Smooth muscle cell of the brain vasculature (primary cell): ENCODE results near the gene ORAI3.

ENCODE experiments used
- DNase-seq: peaks from one replicate; pipeline ENCODE4 v3.0.0-alpha.2; 2012; ENCODE audit warnings: low read depth, low spot score

Gene ORAI3

GRCh38 chr16:30969246-30969842 is 20.5 kb downstream of the ORAI3 start:
- DNase-seq, result no peak

DNA sequence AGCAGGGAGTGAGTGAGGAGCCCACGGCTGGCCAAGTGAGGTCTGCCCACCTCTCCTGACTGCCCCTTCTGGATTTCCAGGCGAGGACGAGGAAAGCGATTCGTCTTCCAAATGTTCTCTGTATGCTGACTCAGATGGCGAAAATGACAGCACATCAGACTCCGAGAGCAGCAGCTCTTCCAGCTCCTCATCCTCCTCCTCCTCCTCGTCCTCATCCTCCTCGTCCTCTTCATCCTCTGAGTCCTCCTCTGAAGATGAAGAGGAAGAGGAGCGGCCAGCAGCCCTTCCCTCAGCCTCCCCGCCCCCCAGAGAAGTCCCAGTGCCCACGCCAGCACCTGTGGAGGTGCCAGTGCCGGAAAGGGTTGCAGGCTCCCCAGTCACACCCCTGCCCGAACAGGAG is 22.4 kb downstream of the ORAI3 start:
- no peak for DNase-seq

DNA sequence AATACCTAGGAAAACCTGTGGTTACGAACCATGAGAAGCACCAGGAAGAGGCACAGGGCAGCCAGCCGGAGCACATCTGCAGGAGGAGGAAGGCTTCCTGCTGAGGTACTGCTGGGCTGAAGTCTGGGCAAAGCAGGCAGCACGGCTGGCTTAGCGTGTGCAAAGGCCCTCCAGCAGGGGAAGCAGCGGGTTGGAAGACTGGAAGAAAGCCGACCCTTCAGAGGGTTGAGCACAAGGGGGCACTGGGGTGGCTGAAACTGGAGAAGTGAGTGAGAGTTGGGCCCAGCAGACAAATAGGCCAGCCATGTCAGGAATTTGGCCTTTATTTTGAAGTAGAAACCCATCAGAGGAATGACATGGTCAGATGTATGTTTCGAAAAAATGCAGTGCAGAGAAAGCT is 24.0 kb downstream of the ORAI3 start:
- DNase-seq, result peak; percentile 44

DNA sequence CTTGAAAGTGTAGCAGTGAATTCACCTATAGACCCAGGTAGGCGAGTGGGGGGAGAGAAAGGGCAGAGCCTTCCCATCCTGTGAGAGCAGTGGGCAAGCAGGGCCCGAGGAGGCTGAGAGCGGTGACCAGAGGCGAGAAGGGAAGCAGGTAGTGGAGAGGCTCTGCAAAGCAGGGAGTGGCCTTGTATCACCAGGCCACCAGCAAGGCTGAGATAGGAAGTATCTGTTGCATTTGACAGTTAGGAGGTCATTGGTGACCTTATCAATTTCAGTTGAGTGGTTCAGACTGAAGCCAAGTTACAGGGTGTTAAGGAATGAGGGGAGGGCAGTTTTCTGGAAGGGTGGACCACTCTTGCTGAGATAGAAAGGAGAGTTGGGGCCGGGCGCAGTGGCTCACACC is 25.5 kb downstream of the ORAI3 start:
- DNase-seq, result no peak

DNA sequence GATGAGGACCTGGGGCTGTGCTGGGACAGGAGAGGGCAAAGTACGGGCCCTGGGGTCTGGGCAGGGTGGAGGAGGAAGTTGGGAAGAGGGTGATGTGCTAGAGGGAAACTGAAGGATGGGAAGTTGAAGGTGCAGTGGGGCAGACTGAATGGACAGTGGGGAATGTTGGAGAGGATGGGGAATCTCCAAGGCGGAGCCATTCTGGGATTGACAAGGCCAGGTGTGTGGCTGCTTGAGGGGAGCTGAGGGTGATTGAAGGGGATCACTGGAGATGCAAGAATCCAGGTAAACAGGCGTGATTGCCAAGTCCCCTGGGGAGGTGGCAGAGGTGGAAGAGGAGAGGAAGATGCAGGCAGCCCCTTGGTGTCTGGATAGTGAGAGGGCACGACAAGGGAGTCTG is 27.6 kb downstream of the ORAI3 start:
- no peak for DNase-seq

GRCh38 chr16:30977502-30977901 is 28.6 kb downstream of the ORAI3 start:
- DNase-seq, result no peak

DNA sequence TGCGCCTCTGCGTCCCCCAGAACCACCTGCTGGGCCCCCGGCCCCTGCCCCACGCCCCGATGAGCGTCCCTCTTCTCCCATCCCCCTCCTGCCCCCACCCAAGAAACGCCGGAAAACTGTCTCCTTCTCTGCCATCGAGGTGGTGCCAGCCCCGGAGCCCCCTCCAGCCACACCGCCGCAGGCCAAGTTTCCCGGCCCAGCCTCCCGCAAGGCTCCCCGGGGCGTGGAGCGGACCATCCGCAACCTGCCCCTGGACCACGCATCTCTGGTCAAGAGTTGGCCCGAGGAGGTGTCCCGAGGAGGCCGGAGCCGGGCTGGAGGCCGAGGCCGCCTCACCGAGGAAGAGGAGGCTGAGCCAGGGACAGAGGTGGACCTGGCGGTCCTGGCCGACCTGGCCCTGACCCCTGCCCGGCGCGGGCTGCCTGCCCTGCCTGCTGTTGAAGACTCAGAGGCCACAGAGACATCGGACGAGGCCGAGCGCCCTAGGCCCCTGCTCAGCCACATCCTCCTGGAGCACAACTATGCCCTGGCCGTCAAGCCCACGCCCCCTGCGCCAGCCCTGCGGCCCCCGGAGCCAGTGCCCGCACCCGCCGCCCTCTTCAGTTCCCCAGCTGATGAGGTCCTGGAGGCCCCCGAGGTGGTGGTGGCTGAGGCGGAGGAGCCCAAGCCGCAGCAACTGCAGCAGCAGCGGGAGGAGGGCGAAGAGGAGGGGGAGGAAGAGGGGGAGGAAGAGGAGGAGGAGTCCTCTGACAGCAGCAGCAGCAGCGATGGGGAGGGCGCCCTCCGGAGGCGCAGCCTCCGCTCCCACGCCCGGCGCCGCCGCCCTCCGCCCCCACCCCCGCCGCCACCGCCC is 30.5 kb downstream of the ORAI3 start:
- DNase-seq, result no peak

- DNase-seq, result no peak
Measured at GRCh38 chr16:30980023-30980371, 31.1 kb downstream of the ORAI3 start.

DNA sequence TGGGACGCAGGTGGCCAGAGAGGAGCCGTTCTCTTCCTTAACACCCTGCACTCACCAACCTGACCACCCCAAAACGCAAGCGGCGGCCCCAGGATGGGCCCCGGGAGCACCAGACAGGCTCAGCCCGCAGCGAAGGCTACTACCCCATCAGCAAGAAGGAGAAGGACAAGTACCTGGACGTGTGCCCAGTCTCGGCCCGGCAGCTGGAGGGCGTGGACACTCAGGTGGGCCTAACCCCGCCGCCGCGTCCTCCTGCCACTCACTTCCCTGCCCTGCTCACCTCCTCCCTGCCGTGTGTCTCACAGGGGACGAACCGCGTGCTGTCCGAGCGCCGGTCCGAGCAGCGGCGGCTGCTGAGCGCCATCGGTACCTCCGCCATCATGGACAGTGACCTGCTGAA is 31.6 kb downstream of the ORAI3 start:
- DNase-seq, result no peak

GRCh38 chr16:30980959-30981358 is 32.1 kb downstream of the ORAI3 start:
- DNase-seq, result no peak

- DNase-seq, result no peak
Measured at GRCh38 chr16:30982548-30983288, 33.9 kb downstream of the ORAI3 start.

DNA sequence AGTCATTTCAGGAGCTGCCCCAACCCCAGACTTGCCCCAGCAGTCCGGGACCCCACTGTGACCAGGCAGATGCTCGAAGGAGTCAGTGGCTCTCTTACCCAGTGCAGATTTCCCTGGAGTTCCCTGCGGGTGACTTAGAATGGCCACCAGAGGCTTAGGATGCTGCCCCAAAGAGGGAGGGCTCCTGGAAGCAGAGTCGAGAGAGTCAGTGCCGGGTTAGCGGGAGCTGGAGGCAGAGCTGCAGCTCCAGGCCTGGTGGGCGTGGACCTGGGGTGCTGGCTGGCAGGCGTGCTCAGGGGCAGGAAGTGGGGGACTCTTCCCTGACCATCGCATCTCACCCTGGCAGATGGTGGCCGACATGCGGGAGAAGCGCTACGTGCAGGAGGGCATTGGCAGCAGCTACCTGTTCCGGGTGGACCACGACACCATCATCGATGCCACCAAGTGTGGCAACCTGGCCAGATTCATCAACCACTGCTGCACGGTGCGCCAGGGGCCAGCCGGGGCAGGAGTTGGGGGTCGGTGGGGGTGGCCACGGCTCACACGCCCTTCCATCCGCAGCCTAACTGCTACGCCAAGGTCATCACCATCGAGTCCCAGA is 34.5 kb downstream of the ORAI3 start:
- DNase-seq, result no peak

DNA sequence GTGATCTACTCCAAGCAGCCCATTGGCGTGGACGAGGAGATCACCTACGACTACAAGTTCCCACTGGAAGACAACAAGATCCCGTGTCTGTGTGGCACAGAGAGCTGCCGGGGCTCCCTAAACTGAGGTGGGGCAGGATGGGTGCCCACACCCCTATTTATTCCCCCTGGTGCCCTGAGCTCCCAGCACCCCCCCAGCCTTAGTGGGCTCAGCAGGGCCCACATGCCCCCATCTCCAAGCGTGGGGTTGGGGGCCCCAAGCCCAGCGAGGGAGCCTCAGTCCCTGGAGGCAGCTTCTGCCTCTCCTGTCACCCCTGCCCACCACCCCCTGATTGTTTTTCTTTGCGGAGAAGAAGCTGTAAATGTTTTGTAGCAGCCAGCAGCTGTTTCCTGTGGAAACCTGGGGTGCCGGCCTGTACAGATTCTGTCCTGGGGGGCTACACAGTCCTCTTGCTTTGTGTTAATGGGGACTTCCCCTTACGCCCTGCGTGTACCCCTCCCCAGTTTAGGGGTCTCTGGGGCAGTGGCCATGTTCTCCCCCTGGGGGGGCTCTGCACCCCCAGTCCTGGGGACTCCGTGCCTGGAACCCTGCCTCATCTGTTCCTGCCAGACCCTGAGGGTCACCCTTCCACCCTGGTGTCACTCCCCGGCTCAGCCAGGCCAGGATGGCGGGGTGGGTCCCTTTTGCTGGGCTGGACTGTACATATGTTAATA is 35.2 kb downstream of the ORAI3 start:
- no peak for DNase-seq

DNA sequence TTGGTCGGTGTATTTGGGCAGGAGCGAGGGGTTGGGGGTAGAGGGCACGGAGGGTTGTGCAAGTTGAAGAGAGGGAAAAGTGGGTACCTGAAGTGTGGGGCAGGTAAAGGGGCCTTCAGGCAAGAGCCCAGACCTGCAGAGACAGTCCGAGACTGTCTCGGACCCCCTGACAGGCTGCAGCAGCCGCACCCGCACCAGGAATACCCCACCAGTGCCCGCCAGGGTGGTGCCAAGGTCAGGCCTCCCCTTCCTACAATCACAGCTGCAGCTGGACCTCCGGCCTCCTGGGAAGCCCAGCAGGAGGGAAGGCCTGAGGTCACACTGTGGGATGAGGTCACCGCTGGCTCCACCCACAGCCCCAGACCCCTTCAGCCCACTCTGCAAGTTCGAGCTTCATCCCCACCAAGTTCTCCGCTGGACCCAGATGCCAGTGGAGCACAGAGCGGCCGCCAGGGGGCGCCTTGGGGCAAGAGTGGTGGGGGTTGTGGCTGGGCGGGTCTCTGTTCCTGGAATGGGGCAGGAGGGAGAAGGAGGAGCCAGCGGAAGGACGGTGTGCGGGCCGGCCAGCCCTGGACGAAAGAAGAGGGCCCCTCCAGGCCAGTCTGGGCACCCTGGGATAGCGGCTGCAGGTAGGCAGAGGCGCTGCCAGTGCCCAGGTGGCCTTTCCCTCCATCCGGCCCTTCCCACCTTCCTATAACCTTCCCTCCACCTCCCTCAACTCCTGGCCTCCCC is 36.0 kb downstream of the ORAI3 start, which contains the start of gene HSD3B7:
Gene HSD3B7 (plus strand): TSS at position 539 of the 732 bp plus-strand sequence. CDS start 452 bp downstream, outside the sequence.
- DNase-seq, result peak; percentile 53

GRCh38 chr16:30985401-30986128 is 36.7 kb downstream of the ORAI3 start:
- no peak for DNase-seq

DNA sequence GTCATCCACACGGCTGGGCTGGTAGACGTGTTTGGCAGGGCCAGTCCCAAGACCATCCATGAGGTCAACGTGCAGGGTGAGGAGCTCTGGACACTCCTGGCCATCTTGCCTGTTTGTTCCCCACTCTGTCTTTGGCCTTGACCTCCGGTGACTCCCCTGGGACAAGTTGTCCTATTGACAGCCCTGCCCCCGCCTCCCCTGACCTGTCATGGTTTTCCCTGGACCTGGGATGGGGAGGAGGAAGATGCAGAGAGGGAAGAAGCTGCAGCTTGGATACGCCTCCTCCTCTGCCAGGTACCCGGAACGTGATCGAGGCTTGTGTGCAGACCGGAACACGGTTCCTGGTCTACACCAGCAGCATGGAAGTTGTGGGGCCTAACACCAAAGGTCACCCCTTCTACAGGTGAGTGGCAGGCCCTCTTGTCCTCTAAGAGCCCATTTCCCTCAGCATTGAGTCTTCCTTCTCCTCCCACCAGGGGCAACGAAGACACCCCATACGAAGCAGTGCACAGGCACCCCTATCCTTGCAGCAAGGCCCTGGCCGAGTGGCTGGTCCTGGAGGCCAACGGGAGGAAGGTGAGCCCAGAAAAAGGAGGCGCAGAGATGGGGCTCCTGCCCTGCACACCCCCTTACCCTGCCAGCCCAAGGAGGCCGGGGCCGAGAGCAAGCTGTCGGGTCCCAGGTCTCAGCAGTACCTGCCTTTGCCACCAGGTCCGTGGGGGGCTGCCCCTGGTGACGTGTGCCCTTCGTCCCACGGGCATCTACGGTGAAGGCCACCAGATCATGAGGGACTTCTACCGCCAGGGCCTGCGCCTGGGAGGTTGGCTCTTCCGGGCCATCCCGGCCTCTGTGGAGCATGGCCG is 37.5 kb downstream of the ORAI3 start:
- DNase-seq, result no peak

DNA sequence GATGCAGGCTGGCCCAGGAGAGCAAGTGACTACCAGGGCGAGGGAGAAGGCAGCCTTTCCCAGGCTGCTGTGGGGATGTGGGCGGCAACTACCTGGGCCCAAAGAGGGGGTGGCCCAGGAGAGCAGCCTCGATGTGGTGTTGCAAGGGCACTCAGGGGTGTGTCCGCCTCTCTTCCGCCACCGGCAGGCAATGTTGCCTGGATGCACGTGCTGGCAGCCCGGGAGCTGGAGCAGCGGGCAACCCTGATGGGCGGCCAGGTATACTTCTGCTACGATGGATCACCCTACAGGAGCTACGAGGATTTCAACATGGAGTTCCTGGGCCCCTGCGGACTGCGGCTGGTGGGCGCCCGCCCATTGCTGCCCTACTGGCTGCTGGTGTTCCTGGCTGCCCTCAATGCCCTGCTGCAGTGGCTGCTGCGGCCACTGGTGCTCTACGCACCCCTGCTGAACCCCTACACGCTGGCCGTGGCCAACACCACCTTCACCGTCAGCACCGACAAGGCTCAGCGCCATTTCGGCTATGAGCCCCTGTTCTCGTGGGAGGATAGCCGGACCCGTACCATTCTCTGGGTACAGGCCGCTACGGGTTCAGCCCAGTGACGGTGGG is 38.8 kb downstream of the ORAI3 start:
- DNase-seq, result no peak

DNA sequence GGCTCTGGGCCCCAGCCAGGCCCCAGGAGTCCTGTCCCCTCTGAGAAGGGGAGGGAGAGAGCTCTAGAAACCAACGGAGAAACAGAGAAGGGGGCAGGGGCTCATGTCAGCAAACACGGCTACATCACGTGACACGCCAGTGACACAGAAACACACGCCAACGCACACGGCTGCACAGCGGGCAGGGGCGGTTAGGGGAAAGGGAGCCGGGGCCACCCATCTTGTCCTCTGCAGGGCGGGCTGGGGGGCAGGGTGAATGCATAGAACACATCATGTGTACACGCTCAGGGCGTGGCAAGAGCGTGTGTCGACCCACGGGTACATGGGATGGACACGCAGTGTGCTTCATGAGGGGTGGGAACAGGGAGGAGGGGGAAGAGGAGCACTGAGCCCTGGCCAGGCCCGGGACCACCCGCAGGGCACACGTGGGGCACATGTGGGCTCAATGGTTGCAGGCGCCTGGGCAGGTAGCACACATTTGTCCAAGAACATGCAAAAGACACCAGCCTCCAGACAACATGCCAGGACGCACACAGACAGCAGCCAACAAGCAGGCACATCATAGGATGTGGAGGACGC is 40.7 kb downstream of the ORAI3 start:
- no peak for DNase-seq
